Ovary (tissue), 9 donors: Measurements from ENCODE around the gene MIDN. TPM values are rescaled to one million over a fixed set of nuclear protein-coding genes. Genes with fewer than 3 reads are reported as not detected.

Experiments
- DNase-seq, 5 donors: peaks; one replicate each; pipeline ENCODE4 v3.0.0-alpha.2; 2019 to 2020
- H3K27ac ChIP-seq, 2 donors: fragments of 200-600 bp; one replicate each; pipeline versions ENCODE4 v1.5.1 to v1.8.0; 2019 to 2022
- H3K27me3 ChIP-seq: fragments of 200-600 bp; one replicate; pipeline ENCODE4 v1.8.0; 2022
- H3K36me3 ChIP-seq: fragments of 200-600 bp; sonication (generic); one replicate; pipeline ENCODE4 v1.5.1; 2019
- H3K4me1 ChIP-seq: one replicate; pipeline ENCODE4 v1.8.1; 2013; ENCODE audit warnings: mild to moderate bottlenecking, moderate library complexity; ENCODE audit not compliant: insufficient read depth
- H3K4me3 ChIP-seq: fragments of 200-600 bp; sonication (generic); one replicate; pipeline ENCODE4 v1.5.1; 2017
- H3K9me3 ChIP-seq, 2 donors: fragments of 200-600 bp in 1 of 2; sonication (generic) in 1 of 2; one replicate each; pipeline versions ENCODE4 v1.5.1 to v1.8.1; 2013 to 2019; ENCODE audit warnings: mild to moderate bottlenecking in 1 of 2, moderate library complexity in 1 of 2
- CTCF ChIP-seq, 3 donors: fragments of 450-650 bp in 2 of 3; fragments of 200-600 bp in 1 of 3; IDR thresholded peaks; one replicate each; pipeline versions ENCODE4 v1.5.1 to v1.8.0; 2016 to 2022; ENCODE audit warnings: antibody characterized with exemption in 3 of 3, mild to moderate bottlenecking in 1 of 3
- EP300 ChIP-seq: sonication (generic); formaldehyde crosslinking; IDR thresholded peaks from one replicate; pipeline ENCODE4 v1.6.1; 2017; ENCODE audit warnings: antibody characterized with exemption
- POLR2A ChIP-seq: fragments of 450-650 bp; IDR thresholded peaks from one replicate; pipeline ENCODE4 v1.6.1; 2017; ENCODE audit warnings: antibody characterized with exemption, mild to moderate bottlenecking, moderate library complexity
- WGBS, 3 donors: extraction: QIAGEN DNeasy Blood & Tissue Kit in 1 of 3; methylation state at CpG; one replicate each; pipeline versions ENCODE4 v1.1.5 to v1.1.7; 2013 to 2017; 5-methylcytosine and 5-hydroxymethylcytosine counted together
- intact Hi-C, 4 donors: fragments of 100-400 bp; cut with DNase I; formaldehyde crosslinking; loops; one replicate each; pipeline versions ENCODE4 v1.11.0 to v1.15.1; 2022 to 2023
- polyA plus RNA-seq, 2 donors: library from polyadenylated mRNA; stranded (reverse); fragments of 200-250 nt in 1 of 2; fragments of 350-450 nt in 1 of 2; fragmentation: Illumina TruSeq in 1 of 2; extraction: RNeasy Lipid Tissue Mini Kit (QIAGEN cat#74804) in 1 of 2; gene quantifications; one replicate each; pipeline ENCODE4 v1.2.3, GENCODE V29; 2013 to 2014
- total RNA-seq, 7 donors: library from RNA; depleted of rRNA in 2 of 7; stranded (reverse); fragments of >200 nt in 2 of 7; fragmentation: NEBNext Ultra II Directional in 3 of 7; extraction: Animal tissue kit (Norgen Biotek cat#: 25700) in 3 of 7; gene quantifications; one replicate each; pipeline versions ENCODE4 v1.1.0 to v1.2.4, GENCODE V29; 2016 to 2023
- donor health status: DM: no; HTN: no; CAD: no; lungs with moderate emphysema.
- donor health status: DM: no; HTN: no; CAD: no.
- donor health status: Bipolar disorder and iron deficiency.
- donor health status: DM: yes; HTN: yes; CAD: no.
- donor health status: DM: no; HTN: no; CAD: no.
- donor health status: DM: yes; HTN: yes; CAD: no.

MIDN gene
- total and polyA plus RNA-seq, 9 donors: 10.1 to 261 (median 105) TPM

GRCh38 chr19:1281569-1282287 lies 33.3 kb downstream of the MIDN start:
- TF ChIP-seq POLR2A (no peak), CTCF (IDR thresholded peaks at IDR 0.05) (no peak)
- WGBS, 3 donors: 61 to 66% (median 63%) methylated on average over 14 to 15 of the region's 15 CpGs
- H3K27ac ChIP-seq: no peak overlapping the region
- intact Hi-C loops: loop anchor here in 3 of 4 donors (10.0 kb wide), 2 partner anchors 53 to 163 kb away; no protein-coding TSS in a partner anchor
- no peak for DNase-seq
- no peak overlapping the region for H3K4me3 ChIP-seq
- H3K36me3 ChIP-seq: no peaks in the 10 kb centered on the region
- H3K27me3 ChIP-seq: peaks cover 4% of the 10 kb centered on the region
- H3K4me1 ChIP-seq: peaks cover under 1% of the 10 kb centered on the region
- no peaks in the 10 kb centered on the region for H3K9me3 ChIP-seq

GRCh38 chr19:1282588-1283206 lies 34.3 kb downstream of the MIDN start:
- intact Hi-C loops: loop anchor here in 3 of 4 donors (10.0 kb wide), 2 partner anchors 52 to 162 kb away; no protein-coding TSS in a partner anchor
- H3K4me3 ChIP-seq: no peak overlapping the region

GRCh38 chr19:1283207-1283916 lies 35.0 kb downstream of the MIDN start:
- peaks cover 4% of the 10 kb centered on the region for H3K27me3 ChIP-seq
- WGBS, 3 donors: 16 to 31% (median 26%) methylated on average over 24 to 29 of the region's 29 CpGs
- H3K27ac ChIP-seq: no peak overlapping the region
- TF ChIP-seq EP300 (no peak), POLR2A (no peak), CTCF (IDR thresholded peaks at IDR 0.05) (no peak)
- intact Hi-C loops: loop anchor here in 3 of 4 donors (10.0 kb wide), 2 partner anchors 51 to 161 kb away; no protein-coding TSS in a partner anchor
- no peaks in the 10 kb centered on the region for H3K4me1 ChIP-seq
- no peaks in the 10 kb centered on the region for H3K9me3 ChIP-seq
- H3K36me3 ChIP-seq: no peaks in the 10 kb centered on the region
- no peak for DNase-seq
- no peak overlapping the region for H3K4me3 ChIP-seq

More at GRCh38 chr19:1282588-1283206, 34.3 kb downstream of the MIDN start:
- Histone ChIP-seq H3K36me3 (no peaks in the 10 kb centered on the region), H3K9me3 (no peaks in the 10 kb centered on the region), H3K27ac (no peak overlapping the region), H3K27me3 (peaks cover 4% of the 10 kb centered on the region), H3K4me1 (no peaks in the 10 kb centered on the region)
- no peak for DNase-seq
- TF ChIP-seq EP300 (no peak), CTCF (IDR thresholded peaks at IDR 0.05) (no peak), POLR2A (no peak)
- WGBS, 3 donors: 49 to 60% (median 52%) methylated on average over 17 to 18 of the region's 18 CpGs

DNA sequence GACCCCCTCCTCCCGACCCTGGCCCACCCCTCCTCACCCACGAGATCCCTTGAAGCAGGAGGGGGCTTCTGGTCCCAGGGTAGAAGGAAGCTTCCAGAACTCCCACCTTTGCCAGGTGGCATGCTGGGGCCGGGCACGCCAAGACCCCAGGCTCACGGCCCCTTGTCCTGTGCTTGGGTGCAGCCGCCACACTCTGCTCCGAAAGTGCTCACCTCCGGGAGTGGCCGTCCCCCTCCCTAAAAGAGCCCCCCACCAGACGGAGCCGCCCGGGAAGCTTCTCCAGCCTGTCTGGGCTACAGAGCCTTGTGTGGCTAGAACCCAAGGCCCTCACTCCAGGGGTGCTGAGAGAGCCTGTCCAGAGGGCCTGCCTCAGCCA lies 35.5 kb downstream of the MIDN start:
- no peak overlapping the region for H3K27ac ChIP-seq
- no peak for DNase-seq
- intact Hi-C loops: loop anchor here in 3 of 4 donors (10.0 kb wide), 2 partner anchors 51 to 161 kb away; no protein-coding TSS in a partner anchor
- H3K27me3 ChIP-seq: peaks cover 4% of the 10 kb centered on the region
- H3K4me1 ChIP-seq: no peaks in the 10 kb centered on the region
- no peaks in the 10 kb centered on the region for H3K36me3 ChIP-seq
- 63 to 72% (median 67%) methylated on average over 10 to 12 of the region's 12 CpGs for WGBS, 3 donors
- TF ChIP-seq CTCF (IDR thresholded peaks at IDR 0.05) (no peak), POLR2A (no peak), EP300 (no peak)
- no peaks in the 10 kb centered on the region for H3K9me3 ChIP-seq
- H3K4me3 ChIP-seq: no peak overlapping the region
